ENCODE results near the gene PFN3.

- no peak for TF ChIP-seq EP300 (IDR thresholded peaks at IDR 0.05)
- TF ChIP-seq POLR2A (IDR thresholded peaks at IDR 0.05) = no peak
These were observed 26.2 kb downstream of the PFN3 start for GRCh38 chr5:177374211-177374610.

Measured in sigmoid colon (tissue), 4 donors.